Loucy (cell line): ENCODE data around the gene SPAG6.

Experiments
- H2AFZ ChIP-seq: fragments of 200-600 bp; sonication (generic); 2 replicates; pipeline ENCODE4 v1.6.0; 2016; ENCODE audit warnings: antibody characterized with exemption, mild to moderate bottlenecking, low read length, moderate library complexity
- H3F3A ChIP-seq: fragments of 200-600 bp; 2 replicates; pipeline ENCODE4 v1.6.0; 2016; ENCODE audit warnings: antibody characterized with exemption, low read depth, mild to moderate bottlenecking
- H3K27me3 ChIP-seq: fragments of 200-600 bp; sonication (generic); 2 replicates; pipeline ENCODE4 v1.6.1; 2014; ENCODE audit warnings: low read length, mild to moderate bottlenecking; ENCODE audit not compliant: insufficient read depth, poor library complexity, severe bottlenecking
- H3K36me3 ChIP-seq: fragments of 200-600 bp; sonication (generic); 2 replicates; pipeline ENCODE4 v1.6.1; 2016; ENCODE audit warnings: low read length; ENCODE audit not compliant: insufficient read depth
- H3K4me1 ChIP-seq: fragments of 200-600 bp; sonication (generic); 2 replicates; pipeline ENCODE4 v1.5.1; 2014; ENCODE audit warnings: low read length, mild to moderate bottlenecking; ENCODE audit not compliant: insufficient read depth, poor library complexity, severe bottlenecking
- H3K4me2 ChIP-seq: fragments of 200-600 bp; sonication (generic); 2 replicates; pipeline ENCODE4 v1.6.0; 2014; ENCODE audit warnings: antibody characterized with exemption, low read length, low read depth, mild to moderate bottlenecking; ENCODE audit not compliant: poor library complexity, severe bottlenecking
- H3K4me3 ChIP-seq: fragments of 200-600 bp; sonication (generic); 2 replicates; pipeline ENCODE4 v1.5.1; 2014; ENCODE audit warnings: low read length, mild to moderate bottlenecking, mixed read lengths; ENCODE audit not compliant: poor library complexity, severe bottlenecking
- H3K79me2 ChIP-seq: fragments of 200-600 bp; sonication (generic); 2 replicates; pipeline ENCODE4 v1.6.1; 2014; ENCODE audit warnings: low read length; ENCODE audit not compliant: insufficient read depth
- H3K9ac ChIP-seq: fragments of 200-600 bp; sonication (generic); 2 replicates; pipeline ENCODE4 v1.6.0; 2014; ENCODE audit warnings: mild to moderate bottlenecking, low read depth, low read length, moderate library complexity; ENCODE audit not compliant: poor library complexity, severe bottlenecking
- H3K9me2 ChIP-seq: fragments of 200-600 bp; sonication (generic); replicated peaks from 2 replicates; pipeline ENCODE4 v1.6.1; 2016; ENCODE audit warnings: low read depth, low read length, mixed read lengths
- H3K9me3 ChIP-seq: fragments of 200-600 bp; sonication (generic); 2 replicates; pipeline ENCODE4 v1.6.1; 2014; ENCODE audit warnings: mild to moderate bottlenecking, antibody characterized with exemption, low read length, low read depth; ENCODE audit not compliant: insufficient read depth
- H4K20me1 ChIP-seq: fragments of 200-600 bp; sonication (generic); 2 replicates; pipeline ENCODE4 v1.6.0; 2014; ENCODE audit warnings: antibody characterized with exemption, low read length, mild to moderate bottlenecking; ENCODE audit not compliant: insufficient read depth, poor library complexity, severe bottlenecking
- CTCF ChIP-seq: fragments of 200-600 bp; sonication (generic); conservative IDR thresholded peaks from 2 replicates; pipeline ENCODE4 v1.5.1; 2014; ENCODE audit warnings: mild to moderate bottlenecking, antibody characterized with exemption, low read length
- EZH2phosphoT487 ChIP-seq: fragments of 200-600 bp; IDR thresholded peaks from 2 replicates; pipeline ENCODE4 v1.6.1; 2018; ENCODE audit warnings: antibody characterized with exemption, mild to moderate bottlenecking, moderate library complexity, borderline replicate concordance

The SPAG6 gene

DNA sequence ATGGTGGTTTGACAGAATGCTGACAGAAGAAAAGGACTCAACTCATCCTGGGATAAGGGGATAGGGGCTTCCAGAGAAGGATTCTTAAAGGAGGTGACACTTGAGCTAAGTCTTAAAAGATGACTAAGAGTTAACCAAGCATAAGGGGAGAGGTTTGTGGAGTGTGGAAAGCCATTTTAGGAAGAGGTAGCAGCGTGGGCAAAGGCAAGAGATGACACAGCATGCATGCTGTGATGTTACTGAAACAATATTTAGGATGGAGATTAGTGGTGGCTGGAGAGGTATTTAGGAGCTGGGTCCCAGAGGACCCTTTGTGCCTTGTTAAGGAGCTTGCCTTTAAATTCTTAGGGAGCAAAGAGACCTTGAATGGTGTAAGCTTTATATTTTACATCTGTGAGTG is 65.1 kb downstream of the SPAG6 start:
- Histone ChIP-seq H3K9me3 (no peaks in the 10 kb centered on the region), H4K20me1 (no peaks in the 10 kb centered on the region), H3K9me2 (no peaks in the 10 kb centered on the region), H2AFZ (no peak overlapping the region), H3K4me3 (no peak overlapping the region), H3K79me2 (no peaks in the 10 kb centered on the region), H3K4me2 (no peak overlapping the region), H3K4me1 (no peaks in the 10 kb centered on the region), H3F3A (no peaks in the 10 kb centered on the region), H3K27me3 (no peaks in the 10 kb centered on the region), H3K9ac (no peak overlapping the region), H3K36me3 (no peaks in the 10 kb centered on the region)
- TF ChIP-seq CTCF (no peak), EZH2phosphoT487 (no peak)

DNA sequence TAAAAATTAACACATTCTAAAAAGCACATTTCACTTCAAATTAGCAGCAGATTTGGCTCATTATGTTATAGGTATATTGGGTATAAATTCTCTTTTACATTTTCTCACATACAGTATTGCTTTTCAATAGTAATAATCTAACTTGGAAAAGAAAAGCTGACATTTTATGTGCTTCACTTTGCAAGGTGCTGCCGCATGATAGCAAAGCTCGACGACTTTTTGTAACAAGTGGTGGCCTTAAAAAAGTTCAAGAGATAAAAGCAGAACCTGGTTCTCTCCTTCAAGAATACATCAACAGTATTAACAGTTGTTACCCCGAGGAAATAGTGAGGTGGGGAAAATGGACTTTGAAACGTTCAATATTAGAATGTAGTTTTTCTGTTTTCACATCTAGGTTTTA is 65.5 kb downstream of the SPAG6 start:
- TF ChIP-seq CTCF, result no peak
- no peak for TF ChIP-seq EZH2phosphoT487
- Histone ChIP-seq H3K4me1 (no peaks in the 10 kb centered on the region), H4K20me1 (no peaks in the 10 kb centered on the region), H3K36me3 (no peaks in the 10 kb centered on the region), H3K9me2 (no peaks in the 10 kb centered on the region), H2AFZ (0 out of 2 replicates have a peak overlapping the region, but pooled peaks have one; percentile 10), H3F3A (no peaks in the 10 kb centered on the region), H3K4me3 (no peak overlapping the region), H3K9ac (no peak overlapping the region), H3K79me2 (no peaks in the 10 kb centered on the region), H3K27me3 (no peaks in the 10 kb centered on the region), H3K9me3 (no peaks in the 10 kb centered on the region), H3K4me2 (no peak overlapping the region)

- no peak overlapping the region for H3K4me3 ChIP-seq
- H3K4me2 ChIP-seq, result no peak overlapping the region
- H3K27me3 ChIP-seq, result no peaks in the 10 kb centered on the region
- H4K20me1 ChIP-seq, result no peaks in the 10 kb centered on the region
- peaks cover 4% of the 10 kb centered on the region for H3K4me1 ChIP-seq
- no peaks in the 10 kb centered on the region for H3K36me3 ChIP-seq
- H3F3A ChIP-seq, result no peaks in the 10 kb centered on the region
- no peaks in the 10 kb centered on the region for H3K79me2 ChIP-seq
- no peak overlapping the region for H3K9ac ChIP-seq
- TF ChIP-seq CTCF, result no peak
- no peak for TF ChIP-seq EZH2phosphoT487
- H2AFZ ChIP-seq, result 0 out of 2 replicates have a peak overlapping the region, but pooled peaks have one; percentile 19
- H3K9me3 ChIP-seq, result no peaks in the 10 kb centered on the region
- H3K9me2 ChIP-seq, result no peaks in the 10 kb centered on the region
Measured at GRCh38 chr10:22414146-22414545, 68.8 kb downstream of the SPAG6 start.
